ENCODE data around the gene NSMCE3.

DNA sequence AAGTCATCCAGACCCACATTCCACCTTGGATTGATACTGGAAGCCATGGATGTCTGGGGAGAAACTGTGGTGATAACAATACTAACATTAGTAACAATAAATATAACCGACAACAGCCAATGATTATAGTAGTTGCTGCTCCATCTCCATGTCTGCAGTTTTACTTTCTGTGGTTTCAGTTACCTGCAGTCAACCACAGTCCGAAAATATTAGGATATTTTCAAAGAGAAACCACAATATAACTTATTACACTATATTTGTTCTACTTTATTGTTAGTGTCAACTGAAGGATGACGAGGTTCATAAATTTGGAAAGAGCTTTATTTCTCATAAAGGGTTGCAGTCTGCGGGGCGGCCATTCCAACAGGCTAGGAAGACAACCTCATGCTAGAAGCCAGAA lies 2.6 kb upstream of the NSMCE3 start:
- TF ChIP-seq EZH2 (IDR thresholded peaks at IDR 0.05) (no peak), POLR2AphosphoS5 (IDR thresholded peaks at IDR 0.05; ENCODE audit: borderline replicate concordance, low read depth, low read length) (no peak), FOXP2 (optimal IDR thresholded peaks at IDR 0.05; ENCODE audit: control extremely low read depth, extremely low read length, insufficient read depth) (no peak)

Measured in SK-N-MC (cell line).